ENCODE data around the gene SIAH3.

The SIAH3 gene

GRCh38 chr13:45863709-45864590, 12.4 kb upstream of the SIAH3 start:
- no peaks in the 10 kb centered on the region for H3K27me3 ChIP-seq (ENCODE audit: control insufficient read depth, insufficient read depth, low read length)
- H3K36me3 ChIP-seq (ENCODE audit: control insufficient read depth, insufficient read depth, low read length), result no peaks in the 10 kb centered on the region
- H3K4me1 ChIP-seq (ENCODE audit: control insufficient read depth, insufficient read depth, low read length), result no peaks in the 10 kb centered on the region
- H3K27ac ChIP-seq (ENCODE audit: low read length), result no peak overlapping the region
- DNase-seq (ENCODE audit: low read depth, low spot score), result no peak
- no CpG with 5 or more reads among the region's 10 CpGs for WGBS (ENCODE audit: insufficient coverage, insufficient read length)
- H3K4me3 ChIP-seq (ENCODE audit: low read length), result no peak overlapping the region
- no peaks in the 10 kb centered on the region for H3K9me3 ChIP-seq (ENCODE audit: control insufficient read depth, insufficient read depth, low read length)

DNA sequence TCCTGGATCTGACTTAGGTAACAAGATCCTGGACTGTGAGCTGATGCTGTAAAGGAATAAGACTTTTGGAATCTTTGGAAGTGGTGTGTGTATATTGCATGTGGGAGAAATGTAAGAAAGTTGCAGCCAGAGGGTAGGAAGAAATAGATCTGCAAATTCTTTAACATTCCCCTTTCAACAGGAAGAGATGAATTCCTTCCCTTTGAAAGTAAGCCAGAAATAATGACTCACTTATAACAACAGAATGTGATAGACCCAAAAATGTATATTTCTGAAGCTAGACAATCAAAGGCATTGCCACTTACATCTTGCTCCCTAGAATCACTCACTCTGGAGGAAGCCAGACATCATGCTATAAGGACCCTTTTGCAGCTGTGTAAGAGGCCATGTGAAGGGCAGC, 9.8 kb upstream of the SIAH3 start:
- Histone ChIP-seq H3K36me3 (ENCODE audit: control insufficient read depth, insufficient read depth, low read length) (no peaks in the 10 kb centered on the region), H3K4me1 (ENCODE audit: control insufficient read depth, insufficient read depth, low read length) (no peaks in the 10 kb centered on the region), H3K27me3 (ENCODE audit: control insufficient read depth, insufficient read depth, low read length) (no peaks in the 10 kb centered on the region), H3K4me3 (ENCODE audit: low read length) (no peak overlapping the region), H3K27ac (ENCODE audit: low read length) (no peak overlapping the region), H3K9me3 (ENCODE audit: control insufficient read depth, insufficient read depth, low read length) (no peaks in the 10 kb centered on the region)
- DNase-seq (ENCODE audit: low read depth, low spot score), result no peak

- no peak for DNase-seq (ENCODE audit: low read depth, low spot score)
- no CpG with 5 or more reads among the region's 5 CpGs for WGBS (ENCODE audit: insufficient coverage, insufficient read length)
Measured at GRCh38 chr13:45860240-45860639, 8.7 kb upstream of the SIAH3 start.

GRCh38 chr13:45859705-45860104, 8.2 kb upstream of the SIAH3 start:
- Histone ChIP-seq H3K27me3 (ENCODE audit: control insufficient read depth, insufficient read depth, low read length) (no peaks in the 10 kb centered on the region), H3K4me1 (ENCODE audit: control insufficient read depth, insufficient read depth, low read length) (no peaks in the 10 kb centered on the region), H3K27ac (ENCODE audit: low read length) (no peak overlapping the region), H3K36me3 (ENCODE audit: control insufficient read depth, insufficient read depth, low read length) (no peaks in the 10 kb centered on the region), H3K4me3 (ENCODE audit: low read length) (no peak overlapping the region), H3K9me3 (ENCODE audit: control insufficient read depth, insufficient read depth, low read length) (no peaks in the 10 kb centered on the region)
- no peak for DNase-seq (ENCODE audit: low read depth, low spot score)
- no CpG with 5 or more reads among the region's 2 CpGs for WGBS (ENCODE audit: insufficient coverage, insufficient read length)

More at GRCh38 chr13:45860240-45860639, 8.7 kb upstream of the SIAH3 start:
- H3K27me3 ChIP-seq (ENCODE audit: control insufficient read depth, insufficient read depth, low read length), result no peaks in the 10 kb centered on the region
- no peaks in the 10 kb centered on the region for H3K36me3 ChIP-seq (ENCODE audit: control insufficient read depth, insufficient read depth, low read length)
- H3K9me3 ChIP-seq (ENCODE audit: control insufficient read depth, insufficient read depth, low read length), result no peaks in the 10 kb centered on the region
- H3K4me3 ChIP-seq (ENCODE audit: low read length), result no peak overlapping the region
- no peak overlapping the region for H3K27ac ChIP-seq (ENCODE audit: low read length)
- no peaks in the 10 kb centered on the region for H3K4me1 ChIP-seq (ENCODE audit: control insufficient read depth, insufficient read depth, low read length)

DNA sequence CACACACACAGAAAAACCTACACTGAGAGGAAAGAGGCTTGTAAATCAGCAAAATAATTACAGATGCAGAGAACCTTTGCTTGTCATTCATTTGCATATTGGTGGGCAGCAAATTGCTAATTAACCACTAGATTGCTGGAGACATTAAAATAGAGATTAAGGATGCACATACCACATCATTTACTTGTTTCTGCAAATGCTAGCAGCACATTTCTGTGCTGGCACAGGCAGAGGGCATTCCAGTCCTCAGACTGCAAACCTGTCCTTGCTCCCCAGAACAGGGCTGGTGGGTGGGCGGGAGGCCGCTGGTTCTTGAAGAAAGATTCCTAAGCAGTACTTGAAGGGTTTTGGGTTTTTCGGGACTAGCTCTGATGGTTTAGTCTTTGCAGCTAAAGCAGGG, 941 bp upstream of the SIAH3 start:
- no peaks in the 10 kb centered on the region for H3K9me3 ChIP-seq (ENCODE audit: control insufficient read depth, insufficient read depth, low read length)
- no peak overlapping the region for H3K4me3 ChIP-seq (ENCODE audit: low read length)
- H3K27ac ChIP-seq (ENCODE audit: low read length), result no peak overlapping the region
- H3K27me3 ChIP-seq (ENCODE audit: control insufficient read depth, insufficient read depth, low read length), result peaks cover 10% of the 10 kb centered on the region; the same call in 1 of the 2 replicates
- no peak for DNase-seq (ENCODE audit: low read depth, low spot score)
- no peaks in the 10 kb centered on the region for H3K36me3 ChIP-seq (ENCODE audit: control insufficient read depth, insufficient read depth, low read length)
- WGBS (ENCODE audit: insufficient coverage, insufficient read length), result no CpG with 5 or more reads among the region's 3 CpGs
- peaks cover 7% of the 10 kb centered on the region; the same call in 1 of the 2 replicates for H3K4me1 ChIP-seq (ENCODE audit: control insufficient read depth, insufficient read depth, low read length)

DNA sequence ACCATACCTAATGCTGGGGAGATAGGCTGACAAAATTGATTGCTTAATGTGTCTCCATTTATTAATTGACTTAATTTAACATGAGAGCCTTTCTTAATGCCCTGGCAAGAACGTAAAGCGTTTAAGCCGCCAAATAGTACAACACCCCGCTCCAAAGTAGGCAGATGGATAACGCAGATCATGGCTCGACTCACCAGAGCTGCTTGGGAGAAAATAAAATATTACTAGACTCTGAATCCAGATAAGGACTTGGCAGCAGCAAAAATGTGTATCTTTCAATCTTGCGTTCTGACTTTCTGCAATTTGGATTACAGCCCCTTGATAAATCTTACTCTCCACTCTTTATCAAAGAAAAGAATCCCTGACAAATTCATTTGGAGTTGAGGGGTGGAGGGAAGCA, 403 bp upstream of the SIAH3 start:
- H3K4me3 ChIP-seq (ENCODE audit: low read length), result no peak overlapping the region
- H3K9me3 ChIP-seq (ENCODE audit: control insufficient read depth, insufficient read depth, low read length), result no peaks in the 10 kb centered on the region
- peaks cover 10% of the 10 kb centered on the region; the same call in 1 of the 2 replicates for H3K27me3 ChIP-seq (ENCODE audit: control insufficient read depth, insufficient read depth, low read length)
- no peak for DNase-seq (ENCODE audit: low read depth, low spot score)
- H3K27ac ChIP-seq (ENCODE audit: low read length), result no peak overlapping the region
- peaks cover 7% of the 10 kb centered on the region; the same call in 1 of the 2 replicates for H3K4me1 ChIP-seq (ENCODE audit: control insufficient read depth, insufficient read depth, low read length)
- WGBS (ENCODE audit: insufficient coverage, insufficient read length), result no CpG with 5 or more reads among the region's 7 CpGs
- H3K36me3 ChIP-seq (ENCODE audit: control insufficient read depth, insufficient read depth, low read length), result no peaks in the 10 kb centered on the region

- Histone ChIP-seq H3K9me3 (ENCODE audit: control insufficient read depth, insufficient read depth, low read length) (no peaks in the 10 kb centered on the region), H3K27me3 (ENCODE audit: control insufficient read depth, insufficient read depth, low read length) (peaks cover 10% of the 10 kb centered on the region; the same call in 1 of the 2 replicates), H3K4me3 (ENCODE audit: low read length) (no peak overlapping the region), H3K36me3 (ENCODE audit: control insufficient read depth, insufficient read depth, low read length) (no peaks in the 10 kb centered on the region), H3K27ac (ENCODE audit: low read length) (no peak overlapping the region), H3K4me1 (ENCODE audit: control insufficient read depth, insufficient read depth, low read length) (peaks cover 7% of the 10 kb centered on the region; the same call in 1 of the 2 replicates)
- DNase-seq (ENCODE audit: low read depth, low spot score), result no peak
- WGBS (ENCODE audit: insufficient coverage, insufficient read length), result no CpG with 5 or more reads among the region's 16 CpGs
Measured at GRCh38 chr13:45850027-45850613, 1.4 kb downstream of the SIAH3 start.

- peaks cover 10% of the 10 kb centered on the region; the same call in 1 of the 2 replicates for H3K27me3 ChIP-seq (ENCODE audit: control insufficient read depth, insufficient read depth, low read length)
- no peak overlapping the region for H3K27ac ChIP-seq (ENCODE audit: low read length)
- no CpG with 5 or more reads among the region's 2 CpGs for WGBS (ENCODE audit: insufficient coverage, insufficient read length)
- no peaks in the 10 kb centered on the region for H3K9me3 ChIP-seq (ENCODE audit: control insufficient read depth, insufficient read depth, low read length)
- H3K4me1 ChIP-seq (ENCODE audit: control insufficient read depth, insufficient read depth, low read length), result peaks cover 7% of the 10 kb centered on the region; the same call in 1 of the 2 replicates
- H3K36me3 ChIP-seq (ENCODE audit: control insufficient read depth, insufficient read depth, low read length), result no peaks in the 10 kb centered on the region
- no peak overlapping the region for H3K4me3 ChIP-seq (ENCODE audit: low read length)
- no peak for DNase-seq (ENCODE audit: low read depth, low spot score)
Measured at GRCh38 chr13:45849408-45849807, 2.1 kb downstream of the SIAH3 start.

DNA sequence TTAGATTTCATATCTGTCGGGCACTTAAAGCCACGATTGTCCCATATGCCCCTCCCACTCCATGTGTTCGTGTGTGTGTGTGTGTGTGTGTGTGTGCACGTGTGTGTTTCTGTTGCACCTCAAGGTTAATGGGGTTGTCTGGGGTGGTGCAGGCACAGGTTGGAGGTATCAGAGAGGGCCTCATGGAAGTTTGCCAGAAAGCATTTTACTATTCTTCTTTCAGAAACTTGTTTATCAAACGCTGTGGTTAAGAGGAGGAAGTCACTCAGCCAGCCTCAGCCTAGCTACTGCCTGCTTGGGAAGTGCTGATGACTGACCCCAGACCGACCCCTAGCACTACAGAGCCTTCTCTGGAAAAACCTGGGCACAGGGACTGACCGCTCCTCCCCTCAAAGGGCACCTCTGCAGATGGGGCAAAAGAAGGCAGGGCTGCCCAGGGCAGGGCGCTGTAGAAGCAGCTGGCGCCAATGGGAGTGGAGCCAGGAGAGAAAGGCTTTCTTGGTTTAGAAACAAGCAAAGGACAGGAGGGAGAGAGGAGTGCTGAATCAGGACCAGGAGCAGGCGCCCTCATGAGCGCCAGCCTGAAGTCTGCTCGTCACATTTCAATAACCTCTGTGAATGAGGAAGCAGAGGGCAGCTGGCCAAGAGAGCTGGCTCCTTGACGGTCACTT, 3.9 kb downstream of the SIAH3 start:
- Histone ChIP-seq H3K27me3 (ENCODE audit: control insufficient read depth, insufficient read depth, low read length) (peaks cover 10% of the 10 kb centered on the region; the same call in 1 of the 2 replicates), H3K27ac (ENCODE audit: low read length) (no peak overlapping the region), H3K4me1 (ENCODE audit: control insufficient read depth, insufficient read depth, low read length) (peaks cover 5% of the 10 kb centered on the region; the same call in 1 of the 2 replicates), H3K4me3 (ENCODE audit: low read length) (no peak overlapping the region), H3K9me3 (ENCODE audit: control insufficient read depth, insufficient read depth, low read length) (no peaks in the 10 kb centered on the region), H3K36me3 (ENCODE audit: control insufficient read depth, insufficient read depth, low read length) (no peaks in the 10 kb centered on the region)
- no peak for DNase-seq (ENCODE audit: low read depth, low spot score)
- no CpG with 5 or more reads among the region's 13 CpGs for WGBS (ENCODE audit: insufficient coverage, insufficient read length)

DNA sequence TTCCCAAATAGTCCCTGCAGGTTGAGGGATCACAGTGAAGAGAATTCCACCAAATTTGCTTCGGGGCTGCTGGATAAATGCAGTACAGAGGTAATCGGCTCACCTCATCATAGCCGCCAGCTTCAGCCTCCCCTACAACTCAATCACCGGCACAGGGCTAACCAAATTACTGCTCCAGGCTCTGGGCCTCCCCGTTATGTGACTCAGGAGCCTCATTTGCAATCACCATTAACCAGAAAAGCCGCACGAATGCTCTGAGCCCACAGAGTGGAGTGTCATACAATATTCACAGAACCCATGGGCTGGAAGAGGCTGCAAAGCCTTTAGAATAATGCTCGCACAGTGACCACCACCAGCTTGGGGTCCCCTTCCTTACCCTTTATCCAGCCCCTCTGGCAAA, 4.9 kb downstream of the SIAH3 start:
- Histone ChIP-seq H3K4me3 (ENCODE audit: low read length) (no peak overlapping the region), H3K9me3 (ENCODE audit: control insufficient read depth, insufficient read depth, low read length) (no peaks in the 10 kb centered on the region), H3K36me3 (ENCODE audit: control insufficient read depth, insufficient read depth, low read length) (no peaks in the 10 kb centered on the region), H3K27ac (ENCODE audit: low read length) (no peak overlapping the region), H3K4me1 (ENCODE audit: control insufficient read depth, insufficient read depth, low read length) (peaks cover 5% of the 10 kb centered on the region; the same call in 1 of the 2 replicates), H3K27me3 (ENCODE audit: control insufficient read depth, insufficient read depth, low read length) (peaks cover 6% of the 10 kb centered on the region; the same call in 1 of the 2 replicates)
- DNase-seq (ENCODE audit: low read depth, low spot score), result no peak
- no CpG with 5 or more reads among the region's 8 CpGs for WGBS (ENCODE audit: insufficient coverage, insufficient read length)
